NB4 (cell line): Measurements from ENCODE around the gene NFASC.

Source experiments
- CTCF ChIP-seq: IDR thresholded peaks from one replicate; pipeline ENCODE4 v1.5.1; 2012; ENCODE audit warnings: low read depth, low read length
- POLR2A ChIP-seq: IDR thresholded peaks from 2 replicates; pipeline ENCODE4 v1.6.1; 2011; ENCODE audit warnings: mild to moderate bottlenecking; ENCODE audit not compliant: insufficient read length; ENCODE audit errors: extremely low read depth

GRCh38 chr1:204936765-204937164, 66.1 kb downstream of the NFASC start:
- TF ChIP-seq POLR2A (no peak), CTCF (no peak)
